Liver (tissue), 9 donors: ENCODE measurements around the gene PRSS16. TPM values are rescaled to one million over a fixed set of nuclear protein-coding genes. Genes with fewer than 3 reads are reported as not detected.

Experiments
- DNase-seq: peaks from one replicate; pipeline ENCODE4 v3.0.0-alpha.2; 2017; ENCODE audit warnings: low spot score
- H3K27ac ChIP-seq, 2 donors: one replicate each; pipeline ENCODE4 v1.7.0; 2013; ENCODE audit warnings: inconsistent platforms in 2 of 2, low read length in 2 of 2, control low read depth in 1 of 2, low read depth in 1 of 2, mild to moderate bottlenecking in 1 of 2
- H3K27me3 ChIP-seq, 4 donors: one replicate each; pipeline versions ENCODE4 v1.6.1 to v1.7.0; 2013; ENCODE audit warnings: low read length in 3 of 4, inconsistent platforms in 1 of 4, mild to moderate bottlenecking in 1 of 4, moderate library complexity in 1 of 4; ENCODE audit not compliant: control insufficient read depth in 4 of 4, insufficient read depth in 4 of 4
- H3K36me3 ChIP-seq, 4 donors: one replicate each; pipeline versions ENCODE4 v1.6.1 to v1.7.0; 2013; ENCODE audit warnings: low read length in 3 of 4, mild to moderate bottlenecking in 3 of 4, low read depth in 1 of 4, moderate library complexity in 1 of 4; ENCODE audit not compliant: control insufficient read depth in 4 of 4, insufficient read depth in 3 of 4
- H3K4me1 ChIP-seq, 4 donors: one replicate each; pipeline versions ENCODE4 v1.6.1 to v1.7.0; 2013; ENCODE audit warnings: low read length in 3 of 4, mild to moderate bottlenecking in 3 of 4, moderate library complexity in 1 of 4; ENCODE audit not compliant: control insufficient read depth in 4 of 4, insufficient read depth in 4 of 4
- H3K4me3 ChIP-seq, 3 donors: one replicate each; pipeline versions ENCODE4 v1.6.1 to v1.7.0; 2013; ENCODE audit warnings: low read length in 3 of 3, control low read depth in 1 of 3, low read depth in 1 of 3, mild to moderate bottlenecking in 1 of 3
- H3K9ac ChIP-seq, 2 donors: one replicate each; pipeline ENCODE4 v1.7.0; 2013; ENCODE audit warnings: low read length in 2 of 2, mild to moderate bottlenecking in 2 of 2, moderate library complexity in 2 of 2, control low read depth in 1 of 2, low read depth in 1 of 2
- H3K9me3 ChIP-seq, 4 donors: one replicate each; pipeline versions ENCODE4 v1.6.1 to v1.7.0; 2013; ENCODE audit warnings: low read length in 3 of 4; ENCODE audit not compliant: control insufficient read depth in 4 of 4
- CTCF ChIP-seq: fragments of 150-350 bp; IDR thresholded peaks from 2 replicates; pipeline ENCODE4 v1.5.1; 2017; ENCODE audit warnings: improper control_type of control experiment, low read depth, low read length; ENCODE audit not compliant: missing input control
- FOXA1 ChIP-seq: IDR thresholded peaks from 2 replicates; pipeline ENCODE4 v1.6.1; 2016; ENCODE audit warnings: antibody characterized with exemption
- FOXA2 ChIP-seq: IDR thresholded peaks from 2 replicates; pipeline ENCODE4 v1.6.1; 2016; ENCODE audit warnings: antibody characterized with exemption
- GABPA ChIP-seq, 2 donors: IDR thresholded peaks in 1 of 2; conservative IDR thresholded peaks in 1 of 2; 2 replicates each; pipeline ENCODE4 v1.6.1; 2016; ENCODE audit warnings: antibody characterized with exemption in 2 of 2, mild to moderate bottlenecking in 1 of 2, moderate library complexity in 1 of 2
- HNF4A ChIP-seq, 2 donors: conservative IDR thresholded peaks; 2 replicates each; pipeline ENCODE4 v1.6.1; 2016; ENCODE audit warnings: antibody characterized with exemption in 2 of 2, mild to moderate bottlenecking in 2 of 2
- HNF4G ChIP-seq: IDR thresholded peaks from 2 replicates; pipeline ENCODE4 v1.6.1; 2016; ENCODE audit warnings: antibody characterized with exemption
- JUND ChIP-seq, 2 donors: IDR thresholded peaks; 2 replicates each; pipeline ENCODE4 v1.6.1; 2016; ENCODE audit warnings: antibody characterized with exemption in 2 of 2
- NR2F2 ChIP-seq: IDR thresholded peaks from 2 replicates; pipeline ENCODE4 v1.6.1; 2016; ENCODE audit warnings: antibody characterized with exemption
- RAD21 ChIP-seq, 2 donors: IDR thresholded peaks; 2 replicates each; pipeline ENCODE4 v1.6.1; 2016; ENCODE audit warnings: antibody characterized with exemption in 2 of 2, mild to moderate bottlenecking in 2 of 2
- SP1 ChIP-seq: IDR thresholded peaks from 2 replicates; pipeline ENCODE4 v1.6.1; 2018; ENCODE audit warnings: antibody characterized with exemption, mild to moderate bottlenecking
- TAF1 ChIP-seq: conservative IDR thresholded peaks from 2 replicates; pipeline ENCODE4 v1.6.1; 2016; ENCODE audit warnings: antibody characterized with exemption, mild to moderate bottlenecking
- YY1 ChIP-seq: IDR thresholded peaks from 2 replicates; pipeline ENCODE4 v1.6.1; 2016; ENCODE audit warnings: antibody characterized with exemption, mild to moderate bottlenecking
- WGBS: extraction: QIAGEN DNeasy Blood & Tissue Kit; methylation state at CpG from one replicate; pipeline ENCODE4 v1.1.7; 2013; 5-methylcytosine and 5-hydroxymethylcytosine counted together
- polyA plus RNA-seq, 2 donors: library from polyadenylated mRNA; stranded (reverse) in 1 of 2; unstranded in 1 of 2; fragments of 200-250 nt in 1 of 2; fragments of >200 nt in 1 of 2; fragmentation: Nextera tagmentation in 1 of 2; extraction: Ambion mirVana in 1 of 2; gene quantifications; one replicate each; pipeline versions ENCODE4 v1.2.1 to v1.2.3, GENCODE V29; 2013 to 2015
- total RNA-seq, 2 donors: library from RNA; depleted of rRNA; stranded (reverse); fragments of >200 nt; gene quantifications; one replicate each; pipeline ENCODE4 v1.2.3, GENCODE V29; 2014
- TF ChIP-seq, protein P1 (sequence below): IDR thresholded peaks from 2 replicates; pipeline ENCODE4 v1.6.1; 2016; ENCODE audit warnings: antibody characterized with exemption
- TF ChIP-seq, protein P2 (sequence below): IDR thresholded peaks from 2 replicates; pipeline ENCODE4 v1.6.1; 2016; ENCODE audit warnings: antibody characterized with exemption
- donor health status: healthy.
- donor health status: healthy.
- donor health status: healthy.
- donor health status: healthy.
- donor health status: healthy.

Gene PRSS16
- total and polyA plus RNA-seq, 4 donors = 0.06 to 0.42 TPM; not detected in 2

GRCh38 chr6:27248783-27249182 lies 1.3 kb downstream of the PRSS16 start:
- Histone ChIP-seq H3K4me3 (no peak overlapping the region), H3K4me1 (peaks cover 0 to 7% (median 4%) of the 10 kb centered on the region in 4 donors), H3K27me3 (peaks cover 0 to 20% (median 8%) of the 10 kb centered on the region in 4 donors), H3K27ac (no peak overlapping the region), H3K36me3 (no peaks in the 10 kb centered on the region), H3K9me3 (no peaks in the 10 kb centered on the region), H3K9ac (no peak overlapping the region)
- DNase-seq = no peak
- TF ChIP-seq FOXA1 (no peak), RAD21 (IDR thresholded peaks at IDR 0.05) (no peak), SP1 (no peak), YY1 (no peak), GABPA (IDR thresholded peaks at IDR 0.05 in 1 of 2, conservative IDR thresholded peaks at IDR 0.05 in 1 of 2) (no peak), CTCF (no peak)
- TF ChIP-seq, protein P1, sequence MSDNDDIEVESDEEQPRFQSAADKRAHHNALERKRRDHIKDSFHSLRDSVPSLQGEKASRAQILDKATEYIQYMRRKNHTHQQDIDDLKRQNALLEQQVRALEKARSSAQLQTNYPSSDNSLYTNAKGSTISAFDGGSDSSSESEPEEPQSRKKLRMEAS = no peak
- 80% methylated on average over 3 of the region's 3 CpGs for WGBS

GRCh38 chr6:27250277-27251111 lies 3.0 kb downstream of the PRSS16 start:
- peaks cover 0 to 7% (median 4%) of the 10 kb centered on the region in 4 donors for H3K4me1 ChIP-seq
- H3K36me3 ChIP-seq = no peaks in the 10 kb centered on the region
- H3K27me3 ChIP-seq = peaks cover 0 to 20% (median 7%) of the 10 kb centered on the region in 4 donors
- DNase-seq = no peak
- H3K9ac ChIP-seq = no peak overlapping the region
- WGBS = 7% methylated on average over 35 of the region's 35 CpGs
- no peak overlapping the region for H3K27ac ChIP-seq
- H3K4me3 ChIP-seq = peak overlapping the region in 1 of 3 donors; percentile 37
- TF ChIP-seq JUND (IDR thresholded peaks at IDR 0.05) (no peak), RAD21 (IDR thresholded peaks at IDR 0.05) (no peak), TAF1 (no peak), HNF4G (no peak), FOXA2 (no peak), NR2F2 (no peak), FOXA1 (no peak)
- TF ChIP-seq, protein P2, sequence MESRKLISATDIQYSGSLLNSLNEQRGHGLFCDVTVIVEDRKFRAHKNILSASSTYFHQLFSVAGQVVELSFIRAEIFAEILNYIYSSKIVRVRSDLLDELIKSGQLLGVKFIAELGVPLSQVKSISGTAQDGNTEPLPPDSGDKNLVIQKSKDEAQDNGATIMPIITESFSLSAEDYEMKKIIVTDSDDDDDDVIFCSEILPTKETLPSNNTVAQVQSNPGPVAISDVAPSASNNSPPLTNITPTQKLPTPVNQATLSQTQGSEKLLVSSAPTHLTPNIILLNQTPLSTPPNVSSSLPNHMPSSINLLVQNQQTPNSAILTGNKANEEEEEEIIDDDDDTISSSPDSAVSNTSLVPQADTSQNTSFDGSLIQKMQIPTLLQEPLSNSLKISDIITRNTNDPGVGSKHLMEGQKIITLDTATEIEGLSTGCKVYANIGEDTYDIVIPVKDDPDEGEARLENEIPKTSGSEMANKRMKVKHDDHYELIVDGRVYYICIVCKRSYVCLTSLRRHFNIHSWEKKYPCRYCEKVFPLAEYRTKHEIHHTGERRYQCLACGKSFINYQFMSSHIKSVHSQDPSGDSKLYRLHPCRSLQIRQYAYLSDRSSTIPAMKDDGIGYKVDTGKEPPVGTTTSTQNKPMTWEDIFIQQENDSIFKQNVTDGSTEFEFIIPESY = no peak
- no peaks in the 10 kb centered on the region for H3K9me3 ChIP-seq

GRCh38 chr6:27251112-27251605 lies 3.7 kb downstream of the PRSS16 start:
- no peak for TF ChIP-seq YY1
- no peak for TF ChIP-seq GABPA (IDR thresholded peaks at IDR 0.05 in 1 of 2, conservative IDR thresholded peaks at IDR 0.05 in 1 of 2)
- TF ChIP-seq, protein P1 = no peak
- TF ChIP-seq, protein P2 = no peak
- TF ChIP-seq HNF4A (conservative IDR thresholded peaks at IDR 0.05) = no peak
- no peak for TF ChIP-seq FOXA2
- Histone ChIP-seq H3K27me3 (peaks cover 0 to 20% (median 7%) of the 10 kb centered on the region in 4 donors), H3K4me3 (peak overlapping the region in 1 of 3 donors; percentile 37), H3K9me3 (no peaks in the 10 kb centered on the region), H3K4me1 (peaks cover 0 to 7% (median 4%) of the 10 kb centered on the region in 4 donors), H3K36me3 (no peaks in the 10 kb centered on the region), H3K9ac (no peak overlapping the region), H3K27ac (no peak overlapping the region)
- 2% methylated on average over 32 of the region's 32 CpGs for WGBS
- DNase-seq = no peak
